Mucosa of descending colon (tissue), 3 donors: ENCODE data around the gene NID1. TPM values are rescaled to one million over a fixed set of nuclear protein-coding genes. Genes with fewer than 3 reads are reported as not detected.
"Not testable (repeated sequence)": the region's sequence is repeated elsewhere in the genome, so short reads cannot be mapped to it uniquely, and the experiment has no call there.

Experiments
- ATAC-seq: fragments of 200-7000 bp; cut with Tn5 transposase; one replicate; pipeline ENCODE4 v1.9.1; 2020; ENCODE audit warnings: mild to moderate bottlenecking, moderate library complexity
- DNase-seq, 3 donors: peaks; one replicate each; pipeline ENCODE4 v3.0.0-alpha.2; 2020
- H3K36me3 ChIP-seq: fragments of 200-600 bp; one replicate; pipeline ENCODE4 v1.8.0; 2021; ENCODE audit warnings: low read depth, mild to moderate bottlenecking
- H3K4me1 ChIP-seq: fragments of 200-600 bp; one replicate; pipeline ENCODE4 v1.8.0; 2021; ENCODE audit warnings: low read depth, mild to moderate bottlenecking
- H3K4me3 ChIP-seq: fragments of 200-600 bp; one replicate; pipeline ENCODE4 v1.8.0; 2021; ENCODE audit warnings: mild to moderate bottlenecking
- H3K9me3 ChIP-seq: fragments of 200-600 bp; one replicate; pipeline ENCODE4 v1.8.0; 2021; ENCODE audit warnings: mild to moderate bottlenecking
- intact Hi-C, 2 donors: fragments of 100-400 bp; cut with DNase I in 1 of 2; cut with micrococcal nuclease in 1 of 2; formaldehyde crosslinking; loops; one replicate each; pipeline versions ENCODE4 v1.11.0 to v1.11.1; 2022; cut with DNase I, micrococcal nuclease
- total RNA-seq, 3 donors: library from RNA; stranded (reverse); fragmentation: NEBNext Ultra II Directional in 2 of 3; extraction: Animal tissue kit (Norgen Biotek cat#: 25700) in 2 of 3; gene quantifications; one replicate each; pipeline versions ENCODE4 v1.2.1 to v1.2.4, GENCODE V29; 2021 to 2023
- TF ChIP-seq, protein P1 (sequence below): fragments of 200-600 bp; IDR thresholded peaks from one replicate; pipeline ENCODE4 v1.8.0; 2022; ENCODE audit warnings: antibody characterized with exemption, mild to moderate bottlenecking
- donor health status: DM: no; HTN: no; CAD: no; lungs with moderate emphysema.
- donor health status: DM: no; HTN: no; CAD: no.
- donor health status: DM: no; HTN: yes; CAD: no.

The NID1 gene
- total RNA-seq, 3 donors from 2014 or later: 7.2 to 118 (median 36.7) TPM

- Histone ChIP-seq H3K4me3 (no peak overlapping the region), H3K4me1 (no peaks in the 10 kb centered on the region), H3K9me3 (no peaks in the 10 kb centered on the region), H3K36me3 (no peaks in the 10 kb centered on the region)
- ATAC-seq (no peak), DNase-seq (no peak)
- intact Hi-C loops: loop anchor here (10.0 kb wide), 2 partner anchors 115 to 475 kb away; partner anchors contain the start of genes B3GALNT2 (in 1 of the 2) and LYST (in 1 of the 2)
- TF ChIP-seq, protein P1, sequence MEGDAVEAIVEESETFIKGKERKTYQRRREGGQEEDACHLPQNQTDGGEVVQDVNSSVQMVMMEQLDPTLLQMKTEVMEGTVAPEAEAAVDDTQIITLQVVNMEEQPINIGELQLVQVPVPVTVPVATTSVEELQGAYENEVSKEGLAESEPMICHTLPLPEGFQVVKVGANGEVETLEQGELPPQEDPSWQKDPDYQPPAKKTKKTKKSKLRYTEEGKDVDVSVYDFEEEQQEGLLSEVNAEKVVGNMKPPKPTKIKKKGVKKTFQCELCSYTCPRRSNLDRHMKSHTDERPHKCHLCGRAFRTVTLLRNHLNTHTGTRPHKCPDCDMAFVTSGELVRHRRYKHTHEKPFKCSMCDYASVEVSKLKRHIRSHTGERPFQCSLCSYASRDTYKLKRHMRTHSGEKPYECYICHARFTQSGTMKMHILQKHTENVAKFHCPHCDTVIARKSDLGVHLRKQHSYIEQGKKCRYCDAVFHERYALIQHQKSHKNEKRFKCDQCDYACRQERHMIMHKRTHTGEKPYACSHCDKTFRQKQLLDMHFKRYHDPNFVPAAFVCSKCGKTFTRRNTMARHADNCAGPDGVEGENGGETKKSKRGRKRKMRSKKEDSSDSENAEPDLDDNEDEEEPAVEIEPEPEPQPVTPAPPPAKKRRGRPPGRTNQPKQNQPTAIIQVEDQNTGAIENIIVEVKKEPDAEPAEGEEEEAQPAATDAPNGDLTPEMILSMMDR: no peak
Observed at GRCh38 chr1:235979716-235980333, 85.1 kb downstream of the NID1 start.

GRCh38 chr1:235979176-235979575 is 85.7 kb downstream of the NID1 start:
- Histone ChIP-seq H3K9me3 (no peaks in the 10 kb centered on the region), H3K4me3 (no peak overlapping the region), H3K4me1 (no peaks in the 10 kb centered on the region), H3K36me3 (no peaks in the 10 kb centered on the region)
- no peak for DNase-seq
- TF ChIP-seq, protein P1: no peak
- intact Hi-C loops: loop anchor here (10.0 kb wide), 2 partner anchors 114 to 474 kb away; partner anchors contain the start of genes B3GALNT2 (in 1 of the 2) and LYST (in 1 of the 2)
- no peak for ATAC-seq

DNA sequence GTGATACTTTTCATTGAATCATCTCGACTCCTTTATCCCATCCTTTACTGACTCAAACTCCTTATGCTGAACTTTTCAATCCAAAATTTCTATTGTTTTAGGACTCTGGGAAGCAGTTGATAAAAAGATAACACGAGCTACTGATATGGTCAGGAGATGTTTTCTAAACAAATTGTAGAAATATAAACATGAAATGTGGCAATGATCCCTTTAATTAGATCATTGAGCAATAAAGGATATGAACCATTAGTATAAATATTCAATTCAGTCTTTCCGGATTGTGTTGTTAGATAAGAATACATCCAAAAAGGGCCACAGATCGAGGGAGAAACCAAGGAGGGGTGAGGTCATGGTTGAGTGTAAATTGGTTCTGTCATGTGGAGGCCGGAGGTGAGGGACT is 88.4 kb downstream of the NID1 start:
- TF ChIP-seq, protein P1: no peak
- intact Hi-C loops: loop anchor here (10.0 kb wide), 2 partner anchors 112 to 472 kb away; partner anchors contain the start of genes B3GALNT2 (in 1 of the 2) and LYST (in 1 of the 2)
- Histone ChIP-seq H3K9me3 (no peaks in the 10 kb centered on the region), H3K4me3 (no peak overlapping the region), H3K4me1 (peaks cover 5% of the 10 kb centered on the region), H3K36me3 (no peaks in the 10 kb centered on the region)
- DNase-seq (no peak), ATAC-seq (no peak)

DNA sequence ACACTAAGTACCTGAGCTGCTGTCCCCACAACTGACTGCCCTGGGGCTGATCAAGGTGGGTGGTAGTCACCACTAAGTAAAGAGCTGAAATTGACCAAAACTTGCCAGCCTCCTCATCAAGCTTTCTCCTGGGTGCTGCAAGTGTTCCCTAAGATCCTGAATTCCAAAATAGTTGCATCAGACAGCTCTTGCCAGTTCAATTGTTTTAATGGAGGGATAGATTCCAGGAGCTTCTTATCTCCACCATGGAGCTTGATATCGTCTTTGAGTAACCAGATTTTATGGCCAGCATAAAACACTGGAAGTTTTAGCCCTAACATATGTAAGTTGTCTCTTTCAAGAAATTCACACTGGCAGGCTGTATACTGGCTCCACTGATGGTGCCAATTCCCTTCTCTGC is 90.3 kb downstream of the NID1 start:
- intact Hi-C loops: loop anchor here (10.0 kb wide), 2 partner anchors 110 to 470 kb away; partner anchors contain the start of genes B3GALNT2 (in 1 of the 2) and LYST (in 1 of the 2)
- TF ChIP-seq, protein P1: no peak
- Histone ChIP-seq H3K9me3 (no peaks in the 10 kb centered on the region), H3K4me3 (no peak overlapping the region), H3K36me3 (no peaks in the 10 kb centered on the region), H3K4me1 (peaks cover 5% of the 10 kb centered on the region)
- DNase-seq: no peak
- ATAC-seq: no peak

GRCh38 chr1:235972691-235973090 is 92.2 kb downstream of the NID1 start:
- intact Hi-C loops: loop anchor here (10.0 kb wide), 2 partner anchors 108 to 468 kb away; partner anchors contain the start of genes B3GALNT2 (in 1 of the 2) and LYST (in 1 of the 2)
- not testable (repeated sequence) for ATAC-seq, H3K9me3 ChIP-seq, H3K4me1 ChIP-seq, H3K36me3 ChIP-seq, DNase-seq, H3K4me3 ChIP-seq

DNA sequence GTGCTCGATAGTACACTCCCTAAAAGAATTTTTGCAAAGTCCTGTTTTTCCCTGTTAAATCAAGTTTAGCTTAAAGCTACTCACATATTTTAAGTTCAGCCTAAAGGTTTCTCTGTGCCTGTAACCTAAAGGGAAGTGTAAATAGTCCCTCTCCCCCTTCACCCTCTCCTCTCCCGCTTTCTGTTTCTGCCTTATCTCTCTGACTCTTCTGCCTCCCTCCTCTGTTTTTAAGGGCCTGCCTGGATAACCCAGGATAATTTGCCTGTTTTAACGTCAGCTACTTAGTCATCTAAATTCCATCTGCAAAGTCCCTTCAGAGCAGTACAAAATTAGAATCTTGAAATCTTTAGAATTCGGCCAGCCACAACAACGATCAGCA is 92.6 kb downstream of the NID1 start:
- TF ChIP-seq, protein P1: no peak
- H3K9me3 ChIP-seq: no peaks in the 10 kb centered on the region
- ATAC-seq (peak; percentile 44), DNase-seq (no peak)
- H3K36me3 ChIP-seq: no peaks in the 10 kb centered on the region
- intact Hi-C loops: loop anchor here (10.0 kb wide), 2 partner anchors 107 to 467 kb away; partner anchors contain the start of genes B3GALNT2 (in 1 of the 2) and LYST (in 1 of the 2)
- no peak overlapping the region for H3K4me3 ChIP-seq
- peaks cover 5% of the 10 kb centered on the region for H3K4me1 ChIP-seq
